T-helper 2 cell treated with Interferon-gamma antibody and Interleukin-4, amounts not matched to agents 5 μg/mL and 100 μg/mL, for 36 hours (primary cell): ENCODE measurements around the gene TEX48.

ENCODE experiments used
- DNase-seq: peaks from one replicate; pipeline ENCODE4 v3.0.0; 2021; ENCODE audit warnings: low spot score
- H3K27ac Mint-ChIP-seq: one replicate; pipeline ENCODE4 v1.8.0; 2021; ENCODE audit warnings: mild to moderate bottlenecking, mixed read lengths
- H3K27me3 Mint-ChIP-seq: one replicate; pipeline ENCODE4 v1.8.0; 2021; ENCODE audit warnings: low read depth, mixed read lengths
- H3K36me3 Mint-ChIP-seq: one replicate; pipeline ENCODE4 v1.8.0; 2021; ENCODE audit warnings: low read depth, mixed read lengths
- H3K4me1 Mint-ChIP-seq: one replicate; pipeline ENCODE4 v1.8.0; 2021; ENCODE audit warnings: low read depth, mixed read lengths
- H3K4me3 Mint-ChIP-seq: one replicate; pipeline ENCODE4 v1.8.0; 2022; ENCODE audit warnings: mild to moderate bottlenecking, moderate library complexity, mixed read lengths
- H3K9me3 Mint-ChIP-seq: one replicate; pipeline ENCODE4 v1.8.0; 2021; ENCODE audit warnings: mixed read lengths

Gene TEX48

DNA sequence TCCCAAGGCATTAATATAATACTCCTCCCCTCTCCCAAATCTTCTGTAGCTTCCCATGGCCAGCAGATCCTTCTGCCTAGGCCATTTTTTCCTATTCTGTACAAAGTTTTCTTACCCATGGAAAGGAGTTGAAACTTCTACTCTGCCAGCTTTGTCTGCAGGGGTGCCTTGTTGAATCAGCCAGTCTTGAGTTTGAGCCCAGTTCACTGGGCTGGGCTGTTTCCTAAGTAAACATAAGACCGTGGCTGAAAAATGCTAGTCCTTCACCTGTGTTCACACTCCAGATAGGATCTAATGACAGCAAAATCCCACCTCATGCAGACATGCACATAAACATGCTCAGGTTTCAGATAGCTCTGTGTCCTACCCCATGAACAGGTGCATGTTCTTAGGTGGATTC is 10.4 kb downstream of the TEX48 start:
- Mint-ChIP-seq H3K4me3 (no peak overlapping the region), H3K27me3 (peaks cover 6% of the 10 kb centered on the region), H3K4me1 (peaks cover 9% of the 10 kb centered on the region), H3K27ac (no peak overlapping the region), H3K36me3 (no peaks in the 10 kb centered on the region), H3K9me3 (peaks cover 4% of the 10 kb centered on the region)
- DNase-seq = no peak

DNA sequence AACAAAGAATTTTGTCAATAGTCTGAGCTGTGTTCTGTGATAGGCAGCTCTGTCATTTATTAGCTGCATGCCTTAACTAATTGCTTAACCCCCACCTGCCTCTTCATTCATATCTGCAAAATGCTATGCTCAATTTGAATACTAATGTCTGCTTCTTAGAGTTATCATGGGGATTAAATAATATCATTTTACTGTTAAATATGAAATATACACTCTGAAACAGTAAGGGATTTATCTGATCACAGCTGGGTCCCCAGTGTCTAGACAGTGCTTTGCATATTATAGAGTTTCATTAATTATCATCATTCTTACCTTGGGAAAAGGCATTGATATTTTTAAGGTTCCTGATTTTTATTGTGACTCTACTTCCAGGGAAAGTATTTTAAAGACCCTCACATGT is 12.0 kb downstream of the TEX48 start:
- H3K4me1 Mint-ChIP-seq = peaks cover 5% of the 10 kb centered on the region
- peaks cover 4% of the 10 kb centered on the region for H3K9me3 Mint-ChIP-seq

DNA sequence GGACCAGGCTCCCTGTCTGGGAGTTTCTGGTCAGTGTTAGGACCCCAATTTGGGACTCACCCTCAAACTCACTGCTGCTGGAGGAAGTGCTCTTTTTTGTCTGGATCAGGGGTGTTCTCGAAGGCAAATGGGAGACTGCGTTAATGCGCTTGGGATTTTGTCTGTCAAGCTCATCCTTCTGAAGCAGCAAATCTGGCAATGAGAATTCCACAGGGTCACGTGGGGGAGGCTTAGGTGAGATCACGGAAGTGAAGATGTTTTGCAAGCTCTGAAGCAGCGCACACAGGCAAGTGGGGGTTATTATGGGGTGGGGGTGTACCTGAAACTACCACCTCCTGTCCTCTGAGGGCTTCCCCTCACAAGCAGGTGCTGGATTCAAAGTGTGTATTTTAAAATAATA is 13.8 kb downstream of the TEX48 start:
- no peak for DNase-seq
- H3K9me3 Mint-ChIP-seq = peaks cover 4% of the 10 kb centered on the region
- H3K4me1 Mint-ChIP-seq = no peaks in the 10 kb centered on the region
- no peak overlapping the region for H3K27ac Mint-ChIP-seq
- no peak overlapping the region for H3K4me3 Mint-ChIP-seq
- no peaks in the 10 kb centered on the region for H3K36me3 Mint-ChIP-seq
- peaks cover 10% of the 10 kb centered on the region for H3K27me3 Mint-ChIP-seq

More for the DNA sequence above, 12.0 kb downstream of the TEX48 start:
- no peak for DNase-seq
- Mint-ChIP-seq H3K27ac (no peak overlapping the region), H3K4me3 (no peak overlapping the region), H3K36me3 (no peaks in the 10 kb centered on the region), H3K27me3 (peaks cover 8% of the 10 kb centered on the region)

GRCh38 chr9:114666851-114667250 is 15.1 kb downstream of the TEX48 start:
- H3K9me3 Mint-ChIP-seq = peaks cover 4% of the 10 kb centered on the region
- H3K4me3 Mint-ChIP-seq = no peak overlapping the region
- no peak overlapping the region for H3K27ac Mint-ChIP-seq
- H3K4me1 Mint-ChIP-seq = peaks cover 2% of the 10 kb centered on the region
- H3K27me3 Mint-ChIP-seq = peaks cover 18% of the 10 kb centered on the region
- no peaks in the 10 kb centered on the region for H3K36me3 Mint-ChIP-seq
- no peak for DNase-seq

DNA sequence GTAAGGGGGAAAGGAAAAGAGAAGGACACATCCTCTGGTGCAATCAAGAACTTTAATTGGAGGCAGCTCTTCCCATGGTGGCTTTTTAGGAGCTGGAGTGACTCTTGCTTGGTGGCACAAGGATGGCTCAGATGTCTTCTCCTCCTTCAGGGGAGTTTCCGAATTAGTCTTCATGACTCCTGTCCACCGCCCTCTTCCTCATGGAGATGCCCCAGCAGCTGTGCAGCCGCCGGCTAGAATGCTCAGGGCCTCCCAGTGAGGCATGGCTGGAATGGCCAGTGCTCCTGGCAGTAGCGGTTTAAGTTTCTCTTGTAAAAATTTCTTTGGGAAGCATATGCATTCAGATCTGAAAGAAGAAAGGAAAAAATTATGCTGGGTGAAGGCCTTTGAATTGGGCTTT is 15.6 kb downstream of the TEX48 start:
- peaks cover 2% of the 10 kb centered on the region for H3K4me1 Mint-ChIP-seq
- H3K4me3 Mint-ChIP-seq = no peak overlapping the region
- no peak overlapping the region for H3K27ac Mint-ChIP-seq
- H3K9me3 Mint-ChIP-seq = peaks cover 4% of the 10 kb centered on the region
- peaks cover 18% of the 10 kb centered on the region for H3K27me3 Mint-ChIP-seq
- H3K36me3 Mint-ChIP-seq = no peaks in the 10 kb centered on the region
- no peak for DNase-seq

DNA sequence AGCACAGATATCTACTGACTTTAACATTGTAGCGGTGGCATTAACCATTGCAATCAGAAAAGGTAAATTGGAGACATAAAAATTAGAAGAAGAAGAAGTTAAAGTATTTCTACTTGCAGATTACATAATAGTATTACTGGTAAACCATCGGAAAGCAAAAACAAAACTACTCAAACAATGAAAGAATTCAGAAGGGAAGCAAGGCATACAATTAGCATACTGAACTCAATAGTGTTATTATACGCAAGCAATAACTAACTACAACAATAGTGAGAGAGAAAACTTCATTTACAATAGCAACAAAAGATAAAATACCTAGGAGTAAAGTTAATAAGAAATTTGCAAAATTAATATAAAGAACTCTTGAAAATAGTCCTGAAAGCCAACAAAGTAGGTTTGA is 17.8 kb downstream of the TEX48 start:
- Mint-ChIP-seq H3K27ac (no peak overlapping the region), H3K36me3 (no peaks in the 10 kb centered on the region), H3K27me3 (peaks cover 18% of the 10 kb centered on the region)

GRCh38 chr9:114662081-114662989 is 19.7 kb downstream of the TEX48 start:
- H3K4me1 Mint-ChIP-seq = peaks cover 2% of the 10 kb centered on the region
- H3K27ac Mint-ChIP-seq = no peak overlapping the region
- peaks cover 18% of the 10 kb centered on the region for H3K27me3 Mint-ChIP-seq
- no peaks in the 10 kb centered on the region for H3K9me3 Mint-ChIP-seq
- no peak overlapping the region for H3K4me3 Mint-ChIP-seq
- peak; percentile 30 for DNase-seq
- H3K36me3 Mint-ChIP-seq = no peaks in the 10 kb centered on the region

More for the DNA sequence above, 17.8 kb downstream of the TEX48 start:
- Mint-ChIP-seq H3K4me1 (peaks cover 2% of the 10 kb centered on the region), H3K4me3 (no peak overlapping the region), H3K9me3 (no peaks in the 10 kb centered on the region)
- no peak for DNase-seq

DNA sequence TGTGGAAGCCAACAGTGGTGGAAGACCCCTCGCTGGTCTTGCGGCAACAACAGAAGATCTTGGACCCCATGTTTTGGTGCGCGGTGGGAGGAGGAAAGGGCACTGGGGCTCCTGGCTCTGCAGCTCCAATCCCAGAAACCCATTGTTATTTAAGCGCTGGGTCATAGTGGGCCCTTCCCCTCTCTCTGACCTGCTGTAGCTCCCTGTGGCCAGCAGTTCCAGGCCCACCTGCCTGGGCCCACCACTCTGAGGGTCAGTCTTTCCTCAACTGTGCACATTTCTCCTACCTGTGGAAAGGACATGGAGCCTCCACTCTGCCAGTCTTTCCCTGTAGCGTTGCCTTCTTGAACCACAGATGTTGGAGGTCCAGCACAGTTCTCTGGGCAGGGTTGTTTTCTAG is 24.3 kb downstream of the TEX48 start, which contains the start of gene TEX53:
TSS of gene TEX53 (minus strand) at position 101 of the 400 bp plus-strand sequence. CDS start at position 70, 31 bp downstream.
- no peaks in the 10 kb centered on the region for H3K36me3 Mint-ChIP-seq
- peaks cover 6% of the 10 kb centered on the region for H3K27me3 Mint-ChIP-seq
- DNase-seq = no peak
- no peak within 1 kb of the TSS for H3K4me3 Mint-ChIP-seq
- no peaks in the 10 kb centered on the region for H3K9me3 Mint-ChIP-seq
- peaks cover 10% of the 10 kb centered on the region for H3K4me1 Mint-ChIP-seq
- no peak within 1 kb of the TSS for H3K27ac Mint-ChIP-seq

DNA sequence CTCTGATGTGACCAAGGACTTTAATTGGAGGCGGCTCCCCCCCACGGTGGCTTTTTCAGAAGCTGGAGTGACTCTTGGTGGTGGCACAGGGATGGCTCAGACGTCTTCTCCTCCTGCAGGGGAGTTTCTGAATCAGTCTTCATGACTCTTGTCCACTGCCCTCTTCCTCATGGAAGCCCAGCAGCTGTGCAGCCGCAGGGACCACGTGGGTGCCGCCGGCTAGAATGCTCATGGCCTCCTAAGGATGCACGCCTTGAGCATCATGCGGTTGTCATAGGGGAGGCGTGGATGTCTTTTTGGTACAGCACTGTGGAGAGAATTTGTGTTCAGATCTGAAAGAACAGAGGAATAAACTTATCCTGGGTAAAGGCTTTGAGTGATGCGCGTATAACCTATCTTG is 25.7 kb downstream of the TEX48 start:
- no peaks in the 10 kb centered on the region for H3K27me3 Mint-ChIP-seq
- DNase-seq = no peak
- H3K27ac Mint-ChIP-seq = no peak overlapping the region
- no peaks in the 10 kb centered on the region for H3K9me3 Mint-ChIP-seq
- no peaks in the 10 kb centered on the region for H3K36me3 Mint-ChIP-seq
- H3K4me3 Mint-ChIP-seq = no peak overlapping the region
- peaks cover 16% of the 10 kb centered on the region for H3K4me1 Mint-ChIP-seq

DNA sequence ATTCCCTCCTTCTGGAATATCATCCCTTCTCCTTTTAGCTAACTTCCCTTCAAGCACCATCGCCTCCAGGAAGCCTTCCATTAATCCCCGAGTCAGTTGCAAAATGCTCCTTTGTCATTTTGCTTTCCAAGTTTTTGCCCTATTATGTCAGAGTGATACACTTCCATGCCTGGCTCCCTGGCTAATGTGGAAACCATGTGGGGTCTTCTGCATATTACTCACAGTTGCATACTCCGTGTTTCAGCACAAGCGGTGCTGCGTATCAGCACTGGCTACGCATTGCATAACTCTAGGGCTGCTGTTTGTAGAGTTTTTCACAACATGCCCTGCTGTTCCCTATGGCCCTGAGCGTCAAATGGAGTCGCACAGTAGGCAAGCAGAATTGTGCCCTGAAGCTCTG is 26.3 kb downstream of the TEX48 start:
- no peaks in the 10 kb centered on the region for H3K9me3 Mint-ChIP-seq
- no peaks in the 10 kb centered on the region for H3K27me3 Mint-ChIP-seq
- no peak overlapping the region for H3K27ac Mint-ChIP-seq
- H3K36me3 Mint-ChIP-seq = no peaks in the 10 kb centered on the region
- peaks cover 16% of the 10 kb centered on the region for H3K4me1 Mint-ChIP-seq
- no peak for DNase-seq
- H3K4me3 Mint-ChIP-seq = no peak overlapping the region

DNA sequence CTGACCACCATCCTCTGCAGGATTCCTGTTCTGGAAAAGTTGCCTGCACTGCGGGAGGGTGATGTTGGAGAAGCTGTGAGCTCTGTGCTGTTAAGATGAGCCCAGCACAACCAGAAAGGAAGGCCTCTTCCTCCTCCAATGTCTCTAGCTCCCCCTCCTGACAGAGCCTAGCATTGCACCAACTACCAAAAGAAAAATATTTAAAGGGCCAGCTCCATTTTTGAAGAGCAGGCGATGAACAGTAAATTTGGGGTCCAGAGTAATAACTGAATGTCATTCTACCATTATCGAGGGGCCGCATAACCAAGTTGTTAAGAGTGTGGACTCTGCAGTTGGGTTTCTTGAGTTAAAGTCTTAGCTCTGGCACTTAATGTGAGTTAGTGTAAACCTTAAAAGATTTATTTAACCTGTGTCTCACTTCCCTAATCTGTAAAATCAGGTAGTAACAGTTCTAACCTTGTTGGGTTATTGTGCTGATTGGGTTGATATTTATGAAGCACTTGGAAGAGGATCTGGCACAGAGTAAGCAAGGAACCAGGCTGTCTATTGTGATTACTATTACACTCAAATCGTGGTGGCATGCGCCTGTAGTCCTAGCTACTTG is 28.3 kb downstream of the TEX48 start:
- Mint-ChIP-seq H3K27me3 (no peaks in the 10 kb centered on the region), H3K4me3 (no peak overlapping the region), H3K9me3 (no peaks in the 10 kb centered on the region), H3K27ac (no peak overlapping the region), H3K4me1 (peaks cover 16% of the 10 kb centered on the region), H3K36me3 (peaks cover 2% of the 10 kb centered on the region)
- peak; percentile 57 for DNase-seq

DNA sequence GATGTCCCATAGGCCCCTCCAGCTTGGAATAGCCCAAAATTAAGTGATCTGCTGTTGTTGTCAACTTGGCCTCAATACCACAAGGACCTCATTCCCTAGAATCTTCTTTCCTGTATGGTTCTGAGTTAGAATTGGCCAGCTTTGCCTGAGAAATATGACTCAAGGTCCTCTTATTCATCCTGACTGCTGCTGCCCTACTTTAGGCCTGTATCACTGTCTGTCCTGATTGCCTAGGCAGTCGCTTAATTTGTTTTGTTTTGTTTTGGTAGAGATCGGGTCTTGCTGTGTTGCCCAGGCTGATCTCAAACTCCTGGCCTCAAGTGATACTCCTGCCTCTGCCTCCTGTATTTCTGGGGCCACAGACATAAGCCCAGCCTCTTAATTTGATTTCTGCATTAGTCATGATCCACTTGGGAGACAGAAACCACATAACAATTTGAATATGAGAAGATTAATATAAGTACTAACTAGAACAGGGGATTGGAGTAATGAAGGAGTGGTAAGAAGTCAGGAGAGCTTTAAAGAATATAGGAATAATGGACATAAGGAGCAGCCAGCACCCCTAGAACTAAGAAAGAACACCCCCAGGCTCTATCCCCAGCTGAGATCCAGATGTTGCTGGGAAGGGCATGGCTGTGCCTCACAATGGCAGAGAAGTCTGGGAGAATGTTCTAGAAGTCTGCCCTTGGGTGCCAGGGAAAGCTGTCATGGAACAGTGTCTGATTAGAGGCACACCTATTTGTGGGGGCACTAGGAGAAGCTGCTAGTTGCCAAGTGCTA is 29.0 kb downstream of the TEX48 start:
- Mint-ChIP-seq H3K4me3 (no peak overlapping the region), H3K36me3 (peaks cover 4% of the 10 kb centered on the region), H3K27ac (no peak overlapping the region), H3K27me3 (no peaks in the 10 kb centered on the region), H3K9me3 (no peaks in the 10 kb centered on the region), H3K4me1 (peaks cover 16% of the 10 kb centered on the region)
- DNase-seq = no peak

DNA sequence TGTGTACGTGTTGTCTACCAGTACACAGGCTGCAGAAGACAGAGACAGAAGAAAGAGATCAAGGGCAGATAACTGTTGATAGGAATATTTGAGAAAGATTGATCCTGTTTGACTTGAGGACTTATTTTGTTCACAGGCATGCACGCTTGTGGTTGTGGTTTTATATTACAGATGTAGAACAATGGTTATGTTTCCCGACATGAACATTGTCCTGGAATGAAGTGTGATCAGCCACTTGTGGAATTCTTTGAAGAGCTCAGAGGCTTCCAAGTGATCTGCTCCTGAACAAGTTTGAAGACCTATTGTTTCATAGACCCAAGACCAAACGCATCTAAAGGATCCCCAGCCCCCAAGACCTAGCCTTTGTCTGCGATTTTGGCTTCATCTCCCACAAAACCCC is 38.1 kb downstream of the TEX48 start:
- Mint-ChIP-seq H3K4me3 (no peak overlapping the region), H3K36me3 (peaks cover 40% of the 10 kb centered on the region), H3K27me3 (no peaks in the 10 kb centered on the region), H3K27ac (no peak overlapping the region), H3K4me1 (no peaks in the 10 kb centered on the region), H3K9me3 (peaks cover 4% of the 10 kb centered on the region)
- no peak for DNase-seq

- peaks cover 4% of the 10 kb centered on the region for H3K9me3 Mint-ChIP-seq
- peaks cover 42% of the 10 kb centered on the region for H3K36me3 Mint-ChIP-seq
- DNase-seq = no peak
- H3K27me3 Mint-ChIP-seq = no peaks in the 10 kb centered on the region
- no peak overlapping the region for H3K4me3 Mint-ChIP-seq
- no peak overlapping the region for H3K27ac Mint-ChIP-seq
- H3K4me1 Mint-ChIP-seq = no peaks in the 10 kb centered on the region
Observed at GRCh38 chr9:114643001-114643400, 39.0 kb downstream of the TEX48 start.
